GM10266 (cell line): ENCODE results near the gene RBBP6.

ENCODE experiments used
- DNase-seq: peaks from one replicate; pipeline ENCODE4 v3.0.0; 2012; ENCODE audit errors: extremely low spot score
- CTCF ChIP-seq: IDR thresholded peaks from 2 replicates; pipeline ENCODE4 v1.5.1; 2012; ENCODE audit warnings: mild to moderate bottlenecking, low read depth; ENCODE audit not compliant: control insufficient read depth, insufficient read depth; ENCODE audit errors: missing control alignments

The RBBP6 gene

DNA sequence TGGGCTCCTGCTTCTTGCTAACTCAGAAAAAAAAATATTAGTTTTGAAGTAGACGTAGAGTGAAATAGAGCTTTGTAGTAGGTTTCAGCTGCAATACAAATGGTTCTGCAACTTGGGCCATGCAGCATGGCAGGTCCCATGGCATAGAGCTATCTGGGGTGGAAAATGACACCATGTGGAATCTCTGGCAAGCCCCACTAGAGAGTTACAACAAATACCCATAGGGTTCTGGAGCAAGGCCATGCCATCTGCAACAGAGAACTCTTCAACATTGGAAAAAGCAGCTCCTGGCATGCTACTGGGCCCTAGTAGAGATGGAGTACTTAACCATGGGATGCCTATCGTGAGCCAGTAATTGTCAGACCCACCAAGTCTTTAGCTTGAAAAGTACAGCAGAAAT lies 25.3 kb upstream of the RBBP6 start:
- DNase-seq = no peak

GRCh38 chr16:24515186-24515585 lies 24.2 kb upstream of the RBBP6 start:
- no peak for TF ChIP-seq CTCF
- DNase-seq = no peak

More for the DNA sequence above, 25.3 kb upstream of the RBBP6 start:
- no peak for TF ChIP-seq CTCF

DNA sequence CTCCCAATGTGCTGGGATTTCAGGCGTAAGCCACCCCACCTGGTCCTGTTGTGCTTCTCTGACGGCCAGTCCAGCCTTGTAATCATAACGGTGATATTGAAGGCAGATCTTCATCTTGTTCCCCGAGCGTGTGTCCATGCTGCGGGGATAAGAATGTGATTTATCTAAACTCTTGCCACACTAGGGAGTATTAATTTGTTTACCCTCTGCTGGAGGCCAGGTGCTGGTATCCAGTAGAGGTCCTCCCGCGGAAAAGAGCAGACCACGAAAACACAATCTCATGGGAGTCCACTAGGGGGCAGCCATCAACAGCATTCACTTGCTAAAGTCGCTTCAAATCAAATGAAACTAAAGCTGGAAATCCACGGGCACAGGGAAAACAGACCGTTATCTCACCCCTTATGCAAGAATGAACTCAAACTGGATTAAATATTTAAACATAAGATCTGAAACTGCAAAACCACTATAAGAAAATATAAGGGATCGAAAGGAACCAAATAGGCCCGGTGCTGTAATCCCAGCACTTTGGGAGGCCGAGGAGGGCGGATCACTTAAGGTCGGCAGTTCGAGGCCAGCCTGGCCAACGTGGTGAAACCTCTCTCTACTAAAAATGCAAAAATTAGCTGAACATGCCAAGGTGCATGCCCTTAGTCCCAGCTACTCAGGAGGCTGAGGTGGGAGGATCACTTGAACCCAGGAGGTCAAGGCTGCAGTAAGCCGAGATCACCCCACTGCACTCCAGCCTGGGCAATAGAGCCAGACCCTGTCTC lies 22.3 kb upstream of the RBBP6 start:
- peak; percentile 87 for TF ChIP-seq CTCF
- peak; percentile 61 for DNase-seq

- TF ChIP-seq CTCF = no peak
- no peak for DNase-seq
Measured at GRCh38 chr16:24518498-24518897, 20.9 kb upstream of the RBBP6 start.

DNA sequence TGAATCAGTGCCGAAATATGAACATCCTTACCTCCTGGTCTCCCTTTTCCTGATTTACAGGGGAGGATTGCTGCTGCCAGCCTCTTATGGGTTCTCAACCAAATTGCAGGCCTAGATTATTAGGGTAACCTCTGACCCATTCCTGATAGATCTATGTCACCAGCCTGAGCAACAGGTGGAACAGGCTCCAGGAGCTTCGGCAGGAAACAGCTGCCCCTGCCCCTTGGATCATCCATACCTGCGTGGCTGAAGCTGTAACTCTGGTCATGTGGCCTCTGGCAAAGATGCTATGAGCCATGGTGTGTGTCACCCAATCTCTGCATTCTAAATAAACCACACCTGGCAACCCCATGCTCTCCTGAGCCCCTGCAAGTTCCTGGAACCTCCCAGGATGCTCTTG lies 18.4 kb upstream of the RBBP6 start:
- DNase-seq = no peak
- no peak for TF ChIP-seq CTCF

DNA sequence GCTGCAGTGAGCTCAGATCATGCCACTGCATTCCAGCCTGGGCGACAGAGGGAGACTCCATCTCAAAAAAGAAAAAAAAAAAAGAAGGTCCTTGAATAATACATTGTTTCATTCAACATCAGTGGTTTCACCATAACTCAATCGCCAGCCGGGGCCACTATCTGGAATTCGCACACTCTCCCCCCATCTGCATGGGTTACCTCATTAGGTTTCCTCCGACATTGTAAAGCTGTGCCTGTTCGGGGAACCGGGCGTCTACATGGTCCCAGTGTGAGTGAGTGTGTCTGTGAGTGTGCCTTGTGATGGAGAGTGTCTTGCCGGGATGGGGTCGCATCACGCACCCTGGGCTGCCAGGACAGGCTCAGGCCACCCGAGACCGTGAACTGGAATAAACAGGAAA lies 16.6 kb upstream of the RBBP6 start:
- no peak for DNase-seq
- no peak for TF ChIP-seq CTCF

- DNase-seq = no peak
- no peak for TF ChIP-seq CTCF
Measured at GRCh38 chr16:24523569-24523968, 15.8 kb upstream of the RBBP6 start.
